GM04503 (cell line): ENCODE results near the gene PPP1R11.
"Not testable (repeated sequence)": the region's sequence is repeated elsewhere in the genome, so short reads cannot be mapped to it uniquely, and the experiment has no call there.

ENCODE experiments used
- DNase-seq: peaks from one replicate; pipeline ENCODE4 v3.0.0-alpha.2; 2012; ENCODE audit warnings: low read depth

PPP1R11 gene

GRCh38 chr6:30097902-30098768, 31.1 kb downstream of the PPP1R11 start:
- no peak for DNase-seq

GRCh38 chr6:30100154-30100553, 33.2 kb downstream of the PPP1R11 start:
- no peak for DNase-seq

- no peak for DNase-seq
These were observed 33.8 kb downstream of the PPP1R11 start for GRCh38 chr6:30100585-30101443.

- no peak for DNase-seq
These were observed 34.7 kb downstream of the PPP1R11 start for GRCh38 chr6:30101444-30102413.

GRCh38 chr6:30102414-30102969, 35.5 kb downstream of the PPP1R11 start:
- no peak for DNase-seq

GRCh38 chr6:30102970-30103871, 36.2 kb downstream of the PPP1R11 start:
- no peak for DNase-seq

- DNase-seq, result no peak
These were observed 36.8 kb downstream of the PPP1R11 start for GRCh38 chr6:30103872-30104179.

GRCh38 chr6:30104661-30105060, 37.7 kb downstream of the PPP1R11 start:
- DNase-seq, result no peak

GRCh38 chr6:30111266-30111856, 44.4 kb downstream of the PPP1R11 start:
- DNase-seq, result no peak

- DNase-seq, result no peak
These were observed 45.5 kb downstream of the PPP1R11 start for GRCh38 chr6:30112402-30112994.

GRCh38 chr6:30113003-30113759, 46.2 kb downstream of the PPP1R11 start, which contains the start of gene TRIM31:
Gene TRIM31 (minus strand): TSS chr6:30113090. CDS start chr6:30112805, 285 bp downstream.
- no peak for DNase-seq

GRCh38 chr6:30113841-30114240, 46.8 kb downstream of the PPP1R11 start:
- no peak for DNase-seq

GRCh38 chr6:30116724-30117123, 49.7 kb downstream of the PPP1R11 start:
- no peak for DNase-seq

- DNase-seq, result not testable (repeated sequence)
These were observed 51.7 kb downstream of the PPP1R11 start for GRCh38 chr6:30118691-30119090.
